Gastrocnemius medialis (tissue), 4 donors: ENCODE measurements around the gene ERC1. TPM values are rescaled to one million over a fixed set of nuclear protein-coding genes. Genes with fewer than 3 reads are reported as not detected.

Experiments
- ATAC-seq, 2 donors: fragments of 150-250 bp; one replicate each; pipeline ENCODE4 v1.9.1; 2016
- DNase-seq, 2 donors: peaks; one replicate each; pipeline ENCODE4 v3.0.0-alpha.2; 2019
- H3K27ac ChIP-seq, 4 donors: fragments of 200-600 bp; sonication (generic); 1 replicate in 1 of 4; 2 replicates in 3 of 4; pipeline ENCODE4 v1.5.1; 2016 to 2018; ENCODE audit warnings: mild to moderate bottlenecking in 2 of 4, moderate library complexity in 1 of 4
- H3K27me3 ChIP-seq, 3 donors: fragments of 200-600 bp; sonication (generic) in 2 of 3; 1 replicate in 1 of 3; 2 replicates in 2 of 3; pipeline versions ENCODE4 v1.5.1 to v1.6.0; 2016 to 2019; ENCODE audit warnings: mild to moderate bottlenecking in 1 of 3, moderate library complexity in 1 of 3
- H3K36me3 ChIP-seq, 2 donors: fragments of 200-600 bp; sonication (generic) in 1 of 2; one replicate each; pipeline ENCODE4 v1.5.1; 2017 to 2018
- H3K4me1 ChIP-seq, 2 donors: fragments of 200-600 bp; sonication (generic) in 1 of 2; one replicate each; pipeline ENCODE4 v1.5.1; 2016 to 2017; ENCODE audit warnings: mild to moderate bottlenecking in 2 of 2
- H3K4me3 ChIP-seq, 4 donors: fragments of 200-600 bp; sonication (generic) in 3 of 4; 1 replicate in 1 of 4; 2 replicates in 3 of 4; pipeline ENCODE4 v1.5.1; 2016 to 2019; ENCODE audit warnings: mild to moderate bottlenecking in 2 of 4
- H3K9me3 ChIP-seq, 3 donors: fragments of 200-600 bp; sonication (generic) in 2 of 3; 1 replicate in 1 of 3; 2 replicates in 2 of 3; pipeline ENCODE4 v1.5.1; 2016 to 2019
- CTCF ChIP-seq, 5 experiments: fragments of 450-650 bp in 3 of 5; fragments of 200-600 bp in 2 of 5; sonication (generic) in 2 of 5; IDR thresholded peaks in 4 of 5; conservative IDR thresholded peaks in 1 of 5; 1 replicate in 4 of 5; 2 replicates in 1 of 5; pipeline ENCODE4 v1.5.1; 2016 to 2019; ENCODE audit warnings: antibody characterized with exemption in 5 of 5, mild to moderate bottlenecking in 3 of 5, moderate library complexity in 3 of 5
- POLR2A ChIP-seq, 2 donors: fragments of 450-650 bp; IDR thresholded peaks; one replicate each; pipeline ENCODE4 v1.6.1; 2017; ENCODE audit warnings: antibody characterized with exemption in 2 of 2, mild to moderate bottlenecking in 2 of 2, moderate library complexity in 2 of 2
- in situ Hi-C, 4 donors: fragments of 200-750 bp; cut with MboI; loops; one replicate each; pipeline versions ENCODE4 v1.15.0 to v1.8.0; 2017; ENCODE audit warnings: low sequenced_read_pairs in 4 of 4
- intact Hi-C: fragments of 100-400 bp; cut with DNase I; formaldehyde crosslinking; loops from one replicate; pipeline ENCODE4 v1.15.1; 2023; ENCODE audit warnings: low total_unique reads
- total RNA-seq, 4 donors: library from RNA; depleted of rRNA; stranded (reverse); fragments of >200 nt; gene quantifications; one replicate each; pipeline versions ENCODE4 v1.1.0 to v1.2.3, GENCODE V29; 2016

The ERC1 gene
- total RNA-seq, 4 donors from 2014 or later, result 20.3 to 39.1 (median 23.5) TPM

GRCh38 chr12:1283316-1283715, 292.3 kb downstream of the ERC1 start:
- Histone ChIP-seq H3K27ac (peak overlapping the region in 2 of 4 donors; percentile 3 to 22), H3K27me3 (no peaks in the 10 kb centered on the region)

GRCh38 chr12:1284611-1285010, 293.6 kb downstream of the ERC1 start:
- Histone ChIP-seq H3K27ac (no peak overlapping the region), H3K4me3 (no peak overlapping the region), H3K4me1 (peaks cover 13 to 15% of the 10 kb centered on the region in 2 donors), H3K9me3 (no peaks in the 10 kb centered on the region), H3K36me3 (no peaks in the 10 kb centered on the region), H3K27me3 (no peaks in the 10 kb centered on the region)
- in situ Hi-C loops, result loop anchor here in 1 of 4 donors (25.0 kb wide), 1 partner anchor 303 kb away; the partner anchor contains the start of gene FBXL14
- no peak for TF ChIP-seq POLR2A (IDR thresholded peaks at IDR 0.05)
- TF ChIP-seq CTCF (IDR thresholded peaks at IDR 0.05 in 4 of 5, conservative IDR thresholded peaks at IDR 0.05 in 1 of 5), result no peak
- intact Hi-C loops, result no loop called here
- DNase-seq (no peak), ATAC-seq (no peak)

More at GRCh38 chr12:1283316-1283715, 292.3 kb downstream of the ERC1 start:
- in situ Hi-C loops, result loop anchor here in 1 of 4 donors (25.0 kb wide), 1 partner anchor 304 kb away; the partner anchor contains the start of gene FBXL14
- intact Hi-C loops, result no loop called here
- peaks cover 13 to 15% of the 10 kb centered on the region in 2 donors for H3K4me1 ChIP-seq
- DNase-seq, result no peak
- TF ChIP-seq CTCF (IDR thresholded peaks at IDR 0.05 in 4 of 5, conservative IDR thresholded peaks at IDR 0.05 in 1 of 5) (no peak), POLR2A (IDR thresholded peaks at IDR 0.05) (no peak)
- H3K9me3 ChIP-seq, result no peaks in the 10 kb centered on the region
- no peak overlapping the region for H3K4me3 ChIP-seq
- no peaks in the 10 kb centered on the region for H3K36me3 ChIP-seq
- peak; percentile 14 for ATAC-seq

- TF ChIP-seq POLR2A (IDR thresholded peaks at IDR 0.05), result no peak
- TF ChIP-seq CTCF (IDR thresholded peaks at IDR 0.05 in 4 of 5, conservative IDR thresholded peaks at IDR 0.05 in 1 of 5), result no peak
- intact Hi-C loops (no loop called here), in situ Hi-C loops (loop anchor here in 1 of 4 donors (25.0 kb wide), 1 partner anchor 300 kb away; the partner anchor contains the start of gene FBXL14)
- H3K4me3 ChIP-seq, result no peak overlapping the region
- no peaks in the 10 kb centered on the region for H3K9me3 ChIP-seq
- no peak for DNase-seq
- ATAC-seq, result no peak
- H3K27ac ChIP-seq, result no peak overlapping the region
- H3K4me1 ChIP-seq, result peaks cover 7 to 10% of the 10 kb centered on the region in 2 donors
- no peaks in the 10 kb centered on the region for H3K27me3 ChIP-seq
- no peaks in the 10 kb centered on the region for H3K36me3 ChIP-seq
Measured at GRCh38 chr12:1287446-1287975, 296.5 kb downstream of the ERC1 start.

GRCh38 chr12:1288333-1288732, 297.3 kb downstream of the ERC1 start:
- H3K4me1 ChIP-seq, result peaks cover 0 to 2% of the 10 kb centered on the region in 2 donors
- intact Hi-C loops (no loop called here), in situ Hi-C loops (loop anchor here in 1 of 4 donors (25.0 kb wide), 1 partner anchor 299 kb away; the partner anchor contains the start of gene FBXL14)
- H3K9me3 ChIP-seq, result no peaks in the 10 kb centered on the region
- ATAC-seq (no peak), DNase-seq (no peak)
- H3K27me3 ChIP-seq, result no peaks in the 10 kb centered on the region
- no peak for TF ChIP-seq CTCF (IDR thresholded peaks at IDR 0.05 in 4 of 5, conservative IDR thresholded peaks at IDR 0.05 in 1 of 5)
- TF ChIP-seq POLR2A (IDR thresholded peaks at IDR 0.05), result no peak
- no peak overlapping the region for H3K4me3 ChIP-seq
- H3K27ac ChIP-seq, result no peak overlapping the region
- H3K36me3 ChIP-seq, result no peaks in the 10 kb centered on the region
